T-helper 9 cell (primary cell): ENCODE results near the gene UNC93B1.

ENCODE experiments used
- DNase-seq: peaks from one replicate; pipeline ENCODE4 v3.0.0-alpha.2; 2020

The UNC93B1 gene

GRCh38 chr11:68039526-68040086 lies 35.7 kb upstream of the UNC93B1 start:
- no peak for DNase-seq

GRCh38 chr11:68038718-68039525 lies 35.0 kb upstream of the UNC93B1 start, which contains the start of gene TCIRG1:
Gene TCIRG1, plus strand, starts transcription at chr11:68039025. Its CDS starts 2,247 bp downstream, at chr11:68041272.
- DNase-seq, result peak; percentile 37

GRCh38 chr11:68038226-68038717 lies 34.4 kb upstream of the UNC93B1 start:
- no peak for DNase-seq

GRCh38 chr11:68037411-68038225 lies 33.7 kb upstream of the UNC93B1 start:
- no peak for DNase-seq

- no peak for DNase-seq
These were observed 32.9 kb upstream of the UNC93B1 start for GRCh38 chr11:68036717-68037239.

DNA sequence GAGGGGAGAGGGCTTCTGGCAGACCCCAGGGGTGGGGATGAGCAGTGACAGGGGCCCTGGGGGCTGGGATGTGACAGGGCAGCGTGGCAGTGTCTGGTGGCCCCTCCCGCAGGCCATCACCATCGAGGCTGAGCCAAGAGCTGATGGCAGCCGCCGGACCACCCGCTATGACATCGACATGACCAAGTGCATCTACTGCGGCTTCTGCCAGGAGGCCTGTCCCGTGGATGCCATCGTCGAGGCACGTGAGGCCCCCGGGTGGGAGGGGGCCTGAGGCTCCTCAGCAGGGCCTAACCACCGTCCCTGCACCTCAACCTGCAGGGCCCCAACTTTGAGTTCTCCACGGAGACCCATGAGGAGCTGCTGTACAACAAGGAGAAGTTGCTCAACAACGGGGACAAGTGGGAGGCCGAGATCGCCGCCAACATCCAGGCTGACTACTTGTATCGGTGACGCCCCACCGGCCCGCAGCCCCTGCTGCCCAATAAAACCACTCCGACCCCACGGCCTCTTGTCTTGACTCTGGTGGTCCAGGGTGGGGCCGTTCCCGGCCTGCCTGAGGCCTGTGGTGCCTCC lies 32.3 kb upstream of the UNC93B1 start:
- no peak for DNase-seq

DNA sequence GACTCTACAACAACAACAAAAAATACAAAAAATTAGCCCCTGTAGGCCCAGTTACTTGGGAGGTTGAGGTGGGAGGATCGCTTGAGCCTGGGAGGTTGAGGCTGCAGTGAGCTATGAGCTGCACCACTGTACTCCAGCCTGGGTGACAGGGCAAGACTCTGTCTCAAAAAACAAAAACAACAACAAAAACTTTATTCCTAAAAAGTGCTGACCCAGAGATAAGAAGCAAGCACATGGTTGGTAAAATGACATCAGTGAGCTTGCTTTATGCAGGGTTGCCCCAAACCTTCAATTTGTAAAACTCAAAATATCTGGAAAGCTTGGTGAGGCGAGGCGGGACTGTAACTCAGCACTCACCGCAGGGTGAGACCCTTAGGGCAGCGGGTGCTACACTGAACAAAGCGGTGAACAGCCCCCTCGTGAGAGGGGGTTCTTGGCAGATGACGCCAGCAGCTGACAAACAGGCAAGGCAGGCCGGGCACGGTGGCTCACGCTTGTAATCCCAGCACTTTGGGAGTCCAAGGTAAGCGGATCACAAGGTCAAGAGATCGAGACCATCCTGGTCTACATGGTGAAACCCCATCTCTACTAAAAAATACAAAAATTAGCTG lies 31.5 kb upstream of the UNC93B1 start:
- DNase-seq, result no peak

DNA sequence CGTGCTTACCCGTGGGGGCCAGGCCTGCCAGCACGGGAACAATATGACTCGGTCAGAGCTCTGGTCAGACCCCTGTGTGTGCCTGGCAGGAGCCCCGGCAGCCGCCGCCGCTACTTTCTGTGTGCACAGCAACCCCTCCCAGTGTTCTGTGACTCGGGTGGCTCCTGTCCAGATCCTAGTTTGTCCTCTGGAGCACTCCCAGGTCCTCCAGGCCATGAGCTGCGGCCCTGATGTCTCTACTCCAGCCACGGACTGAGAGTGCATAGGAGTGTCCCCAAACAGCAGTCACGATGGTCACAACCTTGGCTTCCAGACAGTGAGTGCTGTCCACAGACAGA lies 29.8 kb upstream of the UNC93B1 start:
- DNase-seq, result no peak

GRCh38 chr11:68032997-68033707 lies 29.3 kb upstream of the UNC93B1 start:
- no peak for DNase-seq

- DNase-seq, result no peak
These were observed 28.1 kb upstream of the UNC93B1 start for GRCh38 chr11:68032003-68032402.

DNA sequence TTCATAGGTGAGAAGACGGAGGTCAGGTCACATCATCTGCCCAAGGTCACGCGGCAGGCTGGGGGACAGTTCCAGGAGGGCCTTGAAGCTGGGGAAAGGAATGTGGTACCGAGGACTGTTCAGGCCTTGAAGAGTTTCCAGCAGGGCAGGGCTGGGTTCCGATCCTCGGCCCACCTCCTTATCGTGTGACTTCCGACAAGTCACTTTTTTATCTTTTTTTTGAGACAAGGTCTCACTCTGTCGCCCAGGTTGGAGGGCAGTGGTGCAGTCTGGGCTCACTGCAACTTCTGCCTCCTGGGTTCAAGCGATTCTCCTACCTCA lies 27.2 kb upstream of the UNC93B1 start:
- DNase-seq, result no peak

GRCh38 chr11:68030318-68031143 lies 26.6 kb upstream of the UNC93B1 start, which contains the start of gene NDUFS8:
Gene NDUFS8, plus strand, starts transcription at chr11:68030681. Its CDS starts 1,471 bp downstream, at chr11:68032152.
- DNase-seq, result peak; percentile 93

DNA sequence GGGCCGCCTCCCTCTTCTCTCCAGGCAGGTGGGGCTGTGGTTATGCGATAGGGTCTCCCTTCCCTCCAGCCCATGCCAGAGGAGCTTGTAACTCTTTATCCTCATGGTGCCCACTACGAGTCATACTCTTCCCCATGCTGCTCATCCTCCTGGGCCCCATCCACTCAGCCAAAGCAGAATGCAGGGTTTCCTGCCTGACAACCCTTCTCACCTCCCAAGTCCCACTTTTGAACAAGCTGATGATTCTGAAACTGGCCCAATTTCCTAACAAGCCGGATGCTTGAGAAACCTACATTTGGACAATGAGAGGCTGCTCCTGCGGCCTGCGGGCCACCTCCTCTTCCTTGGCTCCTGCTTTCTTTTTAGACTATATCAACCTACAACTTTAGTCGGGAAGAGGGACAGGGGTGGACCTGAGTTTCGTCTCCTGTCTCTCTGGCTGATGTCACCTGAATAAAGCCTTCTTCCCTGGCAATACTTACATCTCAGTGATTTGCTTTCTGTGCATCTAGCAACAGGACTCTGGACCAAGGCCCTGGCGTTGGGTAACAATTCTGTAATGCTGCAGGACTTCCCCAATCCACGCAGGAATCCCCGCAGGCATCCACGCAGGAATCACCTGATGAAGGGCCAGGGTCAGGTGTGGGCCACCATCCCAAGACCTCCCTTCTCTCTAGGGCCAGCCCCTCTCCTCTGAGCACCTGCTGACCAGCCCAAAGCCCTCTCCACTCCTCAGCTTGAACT lies 25.1 kb upstream of the UNC93B1 start:
- no peak for DNase-seq

DNA sequence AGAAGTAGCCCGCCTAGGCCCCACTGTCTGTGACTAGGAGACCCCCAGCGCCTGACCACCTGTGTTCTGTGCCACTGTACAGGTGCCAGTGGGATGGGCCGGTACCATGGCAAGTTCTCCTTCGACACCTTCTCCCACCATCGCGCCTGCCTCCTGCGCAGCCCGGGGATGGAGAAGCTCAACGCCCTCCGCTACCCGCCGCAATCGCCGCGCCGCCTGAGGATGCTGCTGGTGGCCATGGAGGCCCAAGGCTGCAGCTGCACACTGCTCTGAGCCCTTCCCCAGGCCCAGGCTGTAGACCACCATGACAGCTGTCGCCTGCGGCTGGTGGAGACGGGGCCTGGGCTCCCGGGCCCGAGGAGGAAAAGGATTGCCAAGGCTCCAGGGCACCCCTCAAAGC lies 23.8 kb upstream of the UNC93B1 start:
- no peak for DNase-seq

- no peak for DNase-seq
These were observed 22.7 kb upstream of the UNC93B1 start for GRCh38 chr11:68026391-68027105.

- DNase-seq, result no peak
These were observed 21.1 kb upstream of the UNC93B1 start for GRCh38 chr11:68025047-68025446.

- no peak for DNase-seq
These were observed 20.6 kb upstream of the UNC93B1 start for GRCh38 chr11:68024508-68024907.

DNA sequence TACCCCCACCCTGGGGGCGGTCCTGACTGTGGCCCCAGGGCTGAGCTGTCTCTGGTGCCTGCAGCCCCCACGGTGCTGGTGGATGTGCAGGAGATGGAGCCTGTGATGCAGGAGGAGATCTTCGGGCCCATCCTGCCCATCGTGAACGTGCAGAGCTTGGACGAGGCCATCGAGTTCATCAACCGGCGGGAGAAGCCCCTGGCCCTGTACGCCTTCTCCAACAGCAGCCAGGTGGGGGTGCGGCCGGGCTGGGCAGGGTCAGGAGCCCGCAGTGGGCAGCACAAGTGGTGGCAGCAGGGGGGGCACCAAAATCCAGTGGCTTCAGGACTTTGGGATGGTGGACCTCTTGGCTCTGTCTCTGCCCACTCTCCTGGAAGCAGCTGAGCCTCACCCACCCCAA lies 18.6 kb upstream of the UNC93B1 start:
- DNase-seq, result no peak

DNA sequence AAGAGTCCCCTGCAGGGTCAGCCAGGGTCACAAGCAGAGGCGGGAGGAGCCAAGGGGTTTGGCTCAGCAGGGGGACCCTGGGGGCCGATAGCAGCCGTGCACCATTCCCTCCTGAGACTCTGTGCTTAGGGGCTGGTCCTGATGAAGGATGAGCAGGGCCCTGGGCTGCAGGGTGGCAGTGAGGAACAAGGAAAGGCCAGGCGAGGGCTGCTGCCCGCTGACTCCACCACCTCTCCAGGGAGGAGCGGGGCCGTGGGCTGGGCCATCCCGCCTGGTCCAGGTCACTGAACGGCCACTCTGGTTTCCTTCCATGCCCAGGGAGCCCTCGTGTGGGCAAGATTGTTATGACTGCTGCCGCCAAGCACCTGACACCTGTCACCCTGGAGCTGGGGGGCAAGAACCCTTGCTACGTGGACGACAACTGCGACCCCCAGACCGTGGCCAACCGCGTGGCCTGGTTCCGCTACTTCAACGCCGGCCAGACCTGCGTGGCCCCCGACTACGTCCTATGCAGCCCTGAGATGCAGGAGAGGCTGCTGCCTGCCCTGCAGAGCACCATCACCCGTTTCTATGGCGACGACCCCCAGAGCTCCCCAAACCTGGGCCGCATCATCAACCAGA lies 17.4 kb upstream of the UNC93B1 start:
- no peak for DNase-seq
